ENCODE data around the gene PRKCZ.
"Not testable (repeated sequence)": the region's sequence is repeated elsewhere in the genome, so short reads cannot be mapped to it uniquely, and the experiment has no call there.

Gene PRKCZ

GRCh38 chr1:2110191-2110737, 60.1 kb downstream of the PRKCZ start:
- TF ChIP-seq ZFX (IDR thresholded peaks at IDR 0.05; ENCODE audit: borderline replicate concordance) (no peak), CTCF (IDR thresholded peaks at IDR 0.05) (no peak)
- H3K27ac ChIP-seq: no peak overlapping the region

GRCh38 chr1:2110738-2111673, 60.8 kb downstream of the PRKCZ start:
- no peak overlapping the region for H3K27ac ChIP-seq
- TF ChIP-seq CTCF (IDR thresholded peaks at IDR 0.05) (no peak), ZFX (IDR thresholded peaks at IDR 0.05; ENCODE audit: borderline replicate concordance) (no peak)

GRCh38 chr1:2111674-2112035, 61.4 kb downstream of the PRKCZ start:
- no peak overlapping the region for H3K27ac ChIP-seq
- no peak for TF ChIP-seq ZFX (IDR thresholded peaks at IDR 0.05; ENCODE audit: borderline replicate concordance)
- no peak for TF ChIP-seq CTCF (IDR thresholded peaks at IDR 0.05)

GRCh38 chr1:2112280-2112701, 62.1 kb downstream of the PRKCZ start:
- no peak overlapping the region for H3K27ac ChIP-seq
- TF ChIP-seq ZFX (IDR thresholded peaks at IDR 0.05; ENCODE audit: borderline replicate concordance) (no peak), CTCF (IDR thresholded peaks at IDR 0.05) (no peak)

- TF ChIP-seq ZFX (IDR thresholded peaks at IDR 0.05; ENCODE audit: borderline replicate concordance) (no peak), CTCF (IDR thresholded peaks at IDR 0.05) (no peak)
Observed at GRCh38 chr1:2113620-2114135, 63.5 kb downstream of the PRKCZ start.

GRCh38 chr1:2114635-2115007, 64.4 kb downstream of the PRKCZ start:
- H3K27ac ChIP-seq: not testable (repeated sequence)

More at GRCh38 chr1:2113620-2114135, 63.5 kb downstream of the PRKCZ start:
- no peak overlapping the region for H3K27ac ChIP-seq

- no peak overlapping the region for H3K27ac ChIP-seq
- TF ChIP-seq CTCF (IDR thresholded peaks at IDR 0.05) (no peak), ZFX (IDR thresholded peaks at IDR 0.05; ENCODE audit: borderline replicate concordance) (no peak)
Observed at GRCh38 chr1:2115008-2115641, 64.9 kb downstream of the PRKCZ start.
